Smooth muscle cell (in vitro differentiated cells): Measurements from ENCODE around the gene LRCH1. TPM values are rescaled to one million over a fixed set of nuclear protein-coding genes. Genes with fewer than 3 reads are reported as not detected.

ENCODE experiments used
- DNase-seq: peaks from one replicate; lab custom pipeline; 2025; ENCODE audit not compliant: unreplicated experiment; lab: John Stamatoyannopoulos, UW
- H2AFZ ChIP-seq: fragments of 200-600 bp; sonication (generic); 2 replicates; pipeline ENCODE4 v1.6.0; 2016; ENCODE audit warnings: antibody characterized with exemption, low read depth, mild to moderate bottlenecking
- H3F3A ChIP-seq: fragments of 200-600 bp; sonication (generic); 2 replicates; pipeline ENCODE4 v1.6.0; 2017; ENCODE audit warnings: antibody characterized with exemption, low read depth
- H3K27ac ChIP-seq: fragments of 200-600 bp; sonication (generic); 2 replicates; pipeline ENCODE4 v1.5.1; 2016; ENCODE audit warnings: low read depth, mild to moderate bottlenecking
- H3K27me3 ChIP-seq: fragments of 200-600 bp; sonication (generic); 2 replicates; pipeline ENCODE4 v1.6.1; 2016; ENCODE audit warnings: low read depth, mild to moderate bottlenecking
- H3K36me3 ChIP-seq: fragments of 200-600 bp; sonication (generic); 2 replicates; pipeline ENCODE4 v1.5.1; 2016; ENCODE audit warnings: low read depth
- H3K4me1 ChIP-seq: fragments of 200-600 bp; sonication (generic); 2 replicates; pipeline ENCODE4 v1.5.1; 2016; ENCODE audit warnings: low read depth
- H3K4me2 ChIP-seq: fragments of 200-600 bp; sonication (generic); 2 replicates; pipeline ENCODE4 v1.6.0; 2016; ENCODE audit warnings: mild to moderate bottlenecking
- H3K4me3 ChIP-seq: fragments of 200-600 bp; sonication (generic); 2 replicates; pipeline ENCODE4 v1.5.1; 2016; ENCODE audit warnings: mild to moderate bottlenecking
- H3K79me2 ChIP-seq: fragments of 200-600 bp; sonication (generic); 2 replicates; pipeline ENCODE4 v1.6.0; 2016; ENCODE audit warnings: low read depth, mild to moderate bottlenecking
- H3K9ac ChIP-seq: fragments of 200-600 bp; sonication (generic); 2 replicates; pipeline ENCODE4 v1.6.0; 2016; ENCODE audit warnings: low read depth
- H3K9me3 ChIP-seq: fragments of 200-600 bp; sonication (generic); replicated peaks from 2 replicates; pipeline ENCODE4 v1.5.1; 2016; ENCODE audit warnings: low read depth
- H4K20me1 ChIP-seq: fragments of 200-600 bp; sonication (generic); 2 replicates; pipeline ENCODE4 v1.6.0; 2016; ENCODE audit warnings: low read depth
- WGBS: methylation state at CpG from one replicate; pipeline ENCODE4 v1.1.7; 2016; ENCODE audit warnings: low lambda C conversion rate; 5-methylcytosine and 5-hydroxymethylcytosine counted together
- polyA plus RNA-seq: library from polyadenylated mRNA; unstranded; fragments of >200 nt; fragmentation: Nextera tagmentation; extraction: Ambion mirVana; gene quantifications from 2 replicates; pipeline ENCODE4 v1.2.1, GENCODE V29; 2016
- total RNA-seq: library from RNA; depleted of rRNA; stranded (reverse); fragments of >200 nt; gene quantifications from 2 replicates; pipeline ENCODE4 v1.2.3, GENCODE V29; 2014
- TF ChIP-seq, protein P1 (sequence below): fragments of 200-600 bp; sonication (generic); IDR thresholded peaks from 2 replicates; pipeline ENCODE4 v1.5.1; 2017; ENCODE audit warnings: borderline replicate concordance, mild to moderate bottlenecking, antibody characterized with exemption; ENCODE audit not compliant: insufficient read depth, poor library complexity, severe bottlenecking

Gene LRCH1
- total and polyA plus RNA-seq, 2 experiments from 2014 or later, result 9.4 to 27.7 TPM

DNA sequence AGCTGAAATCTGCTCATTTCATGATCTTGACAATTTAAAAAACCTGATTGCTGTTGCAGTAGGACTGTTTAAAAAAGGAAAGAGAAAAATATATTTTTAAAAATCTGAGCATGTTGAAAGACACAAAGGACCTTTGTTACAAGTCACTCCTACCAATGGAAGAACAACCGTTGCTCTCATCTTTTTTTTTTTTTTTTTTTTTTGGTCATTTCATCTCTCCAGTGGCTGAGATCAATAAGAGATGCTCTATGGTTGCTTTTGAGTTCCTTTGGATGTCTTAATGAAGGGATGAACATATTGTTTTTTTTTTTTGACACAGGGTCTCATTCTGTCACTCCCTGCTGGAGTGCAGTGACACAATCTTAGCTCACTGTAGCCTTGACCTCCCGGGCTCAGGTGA, 29.2 kb downstream of the LRCH1 start:
- no peaks in the 10 kb centered on the region for H3K9me3 ChIP-seq
- H3K27me3 ChIP-seq, result no peaks in the 10 kb centered on the region
- DNase-seq, result no peak
- no peak overlapping the region for H2AFZ ChIP-seq
- peaks cover 14% of the 10 kb centered on the region for H3F3A ChIP-seq
- 92% methylated on average over 2 of the region's 2 CpGs for WGBS
- no peak overlapping the region for H3K9ac ChIP-seq
- H3K4me1 ChIP-seq, result peaks cover 11% of the 10 kb centered on the region
- peaks cover 82% of the 10 kb centered on the region for H3K79me2 ChIP-seq
- H3K4me3 ChIP-seq, result no peak overlapping the region
- no peak overlapping the region for H3K4me2 ChIP-seq
- peaks cover 99% of the 10 kb centered on the region for H4K20me1 ChIP-seq
- no peak overlapping the region for H3K27ac ChIP-seq
- TF ChIP-seq, protein P1, sequence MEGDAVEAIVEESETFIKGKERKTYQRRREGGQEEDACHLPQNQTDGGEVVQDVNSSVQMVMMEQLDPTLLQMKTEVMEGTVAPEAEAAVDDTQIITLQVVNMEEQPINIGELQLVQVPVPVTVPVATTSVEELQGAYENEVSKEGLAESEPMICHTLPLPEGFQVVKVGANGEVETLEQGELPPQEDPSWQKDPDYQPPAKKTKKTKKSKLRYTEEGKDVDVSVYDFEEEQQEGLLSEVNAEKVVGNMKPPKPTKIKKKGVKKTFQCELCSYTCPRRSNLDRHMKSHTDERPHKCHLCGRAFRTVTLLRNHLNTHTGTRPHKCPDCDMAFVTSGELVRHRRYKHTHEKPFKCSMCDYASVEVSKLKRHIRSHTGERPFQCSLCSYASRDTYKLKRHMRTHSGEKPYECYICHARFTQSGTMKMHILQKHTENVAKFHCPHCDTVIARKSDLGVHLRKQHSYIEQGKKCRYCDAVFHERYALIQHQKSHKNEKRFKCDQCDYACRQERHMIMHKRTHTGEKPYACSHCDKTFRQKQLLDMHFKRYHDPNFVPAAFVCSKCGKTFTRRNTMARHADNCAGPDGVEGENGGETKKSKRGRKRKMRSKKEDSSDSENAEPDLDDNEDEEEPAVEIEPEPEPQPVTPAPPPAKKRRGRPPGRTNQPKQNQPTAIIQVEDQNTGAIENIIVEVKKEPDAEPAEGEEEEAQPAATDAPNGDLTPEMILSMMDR, result no peak
- H3K36me3 ChIP-seq, result no peaks in the 10 kb centered on the region

- Histone ChIP-seq H3F3A (peaks cover 11% of the 10 kb centered on the region), H2AFZ (no peak overlapping the region), H3K4me3 (no peak overlapping the region), H3K4me2 (peak overlapping the region; percentile 75), H3K27ac (peak overlapping the region; percentile 26), H3K4me1 (peaks cover 10% of the 10 kb centered on the region), H3K9me3 (no peaks in the 10 kb centered on the region), H3K27me3 (no peaks in the 10 kb centered on the region), H4K20me1 (peaks cover 99% of the 10 kb centered on the region), H3K36me3 (no peaks in the 10 kb centered on the region), H3K9ac (no peak overlapping the region), H3K79me2 (peaks cover 82% of the 10 kb centered on the region)
- WGBS, result 54% methylated on average over 7 of the region's 7 CpGs
- DNase-seq, result no peak
- TF ChIP-seq, protein P1, result no peak
These were observed 34.0 kb downstream of the LRCH1 start for GRCh38 chr13:46586751-46587514.

DNA sequence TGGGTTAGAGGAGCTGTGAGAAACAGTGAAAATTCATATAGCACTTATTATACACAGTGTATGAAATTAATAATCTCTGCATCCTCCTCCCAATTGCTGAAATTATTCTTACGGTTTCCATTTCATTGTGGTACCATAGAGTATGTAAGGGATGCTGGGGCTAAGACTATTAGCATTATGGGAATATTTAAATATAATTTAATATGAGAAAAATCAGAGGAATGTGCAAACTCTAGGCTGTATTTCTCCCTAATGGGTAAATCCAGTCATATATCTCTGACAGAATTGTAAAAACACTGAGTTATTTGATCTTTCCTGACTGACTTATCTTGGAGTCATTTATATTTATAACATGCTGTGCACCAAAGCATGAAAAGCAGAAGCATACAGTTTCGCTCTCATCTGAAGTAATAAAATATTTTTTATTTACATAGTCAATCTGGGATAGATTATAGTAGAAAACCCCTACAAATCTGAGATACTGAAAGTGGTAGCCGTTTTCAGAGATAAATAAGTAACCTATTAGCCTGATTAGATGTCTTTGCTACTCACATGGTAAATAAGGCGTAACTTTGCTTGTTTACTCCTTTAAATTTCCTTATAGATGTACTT, 34.9 kb downstream of the LRCH1 start:
- peaks cover 15% of the 10 kb centered on the region for H3K4me1 ChIP-seq
- peaks cover 100% of the 10 kb centered on the region for H4K20me1 ChIP-seq
- H3K4me2 ChIP-seq, result no peak overlapping the region
- DNase-seq, result no peak
- H3K27ac ChIP-seq, result no peak overlapping the region
- no peak overlapping the region for H3K4me3 ChIP-seq
- WGBS, result 76% methylated on average over 4 of the region's 4 CpGs
- peaks cover 11% of the 10 kb centered on the region for H3F3A ChIP-seq
- no peak overlapping the region for H3K9ac ChIP-seq
- H2AFZ ChIP-seq, result no peak overlapping the region
- TF ChIP-seq, protein P1, result no peak
- H3K79me2 ChIP-seq, result peaks cover 82% of the 10 kb centered on the region
- no peaks in the 10 kb centered on the region for H3K9me3 ChIP-seq
- H3K27me3 ChIP-seq, result no peaks in the 10 kb centered on the region
- H3K36me3 ChIP-seq, result no peaks in the 10 kb centered on the region

GRCh38 chr13:46592385-46592784, 39.4 kb downstream of the LRCH1 start:
- H3K4me3 ChIP-seq, result no peak overlapping the region
- H3K36me3 ChIP-seq, result no peaks in the 10 kb centered on the region
- H3K27me3 ChIP-seq, result no peaks in the 10 kb centered on the region
- H3K9ac ChIP-seq, result no peak overlapping the region
- H3K4me2 ChIP-seq, result no peak overlapping the region
- no peak overlapping the region for H3K27ac ChIP-seq
- TF ChIP-seq, protein P1, result no peak
- H3F3A ChIP-seq, result no peaks in the 10 kb centered on the region
- DNase-seq, result no peak
- H4K20me1 ChIP-seq, result peaks cover 98% of the 10 kb centered on the region
- no peak overlapping the region for H2AFZ ChIP-seq
- no peaks in the 10 kb centered on the region for H3K9me3 ChIP-seq
- peaks cover 97% of the 10 kb centered on the region for H3K79me2 ChIP-seq
- H3K4me1 ChIP-seq, result peaks cover 11% of the 10 kb centered on the region
